HG03342 (cell line): ENCODE measurements around the gene SIRT3.
A peak's percentile ranks its signal among the peaks of the same experiment; 100 is the strongest.

Source experiments
- ATAC-seq: cut with Tn5 transposase; IDR thresholded peaks from one replicate; pipeline ENCODE4 v1.9.1; 2021; ENCODE audit warnings: mild to moderate bottlenecking, moderate library complexity; ENCODE audit not compliant: unreplicated experiment

Gene SIRT3

DNA sequence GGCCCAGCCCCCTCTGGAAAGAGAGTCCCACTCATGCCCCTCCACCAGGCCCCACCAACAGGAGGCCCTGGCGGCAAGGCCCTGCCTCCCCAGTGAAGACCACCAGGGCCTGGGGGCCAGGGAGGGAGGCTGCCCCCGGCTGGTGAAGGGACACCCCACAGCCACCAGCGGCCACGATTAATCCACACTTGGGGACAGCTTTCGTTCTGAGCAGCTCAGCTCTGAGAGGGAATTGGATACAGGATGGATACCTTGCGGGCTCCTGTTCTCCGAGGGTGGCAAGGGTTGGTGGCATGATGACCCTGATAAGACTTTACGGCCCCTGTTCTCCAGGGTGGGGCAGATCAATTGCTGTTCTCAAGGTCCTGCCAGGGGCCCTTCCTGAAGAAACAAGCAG lies 35.2 kb upstream of the SIRT3 start:
- ATAC-seq = no peak

GRCh38 chr11:270451-271318 lies 34.5 kb upstream of the SIRT3 start:
- no peak for ATAC-seq

- ATAC-seq = peak; percentile 61
These were observed 33.2 kb upstream of the SIRT3 start for GRCh38 chr11:269146-269890.

DNA sequence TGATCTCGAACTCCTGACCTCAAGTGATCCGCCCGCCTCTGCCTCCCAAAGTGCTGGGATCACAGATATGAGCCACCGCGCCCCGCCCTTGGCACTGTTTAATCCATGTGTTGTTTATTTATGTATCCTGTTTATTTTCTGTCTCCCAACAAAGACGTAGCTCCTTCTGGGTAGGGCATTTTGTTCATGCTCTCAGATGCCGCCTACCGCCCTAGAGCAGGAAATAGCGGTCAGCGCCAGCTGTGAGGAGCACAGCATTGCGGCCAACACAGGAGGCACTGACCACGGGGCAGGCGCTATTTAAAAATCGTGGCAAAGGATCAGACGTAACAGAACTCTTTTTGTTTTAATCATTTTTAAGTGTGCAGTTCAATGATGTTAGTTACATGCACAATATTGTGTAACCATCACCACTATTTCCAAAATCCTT lies 32.6 kb upstream of the SIRT3 start:
- peak; percentile 35 for ATAC-seq

DNA sequence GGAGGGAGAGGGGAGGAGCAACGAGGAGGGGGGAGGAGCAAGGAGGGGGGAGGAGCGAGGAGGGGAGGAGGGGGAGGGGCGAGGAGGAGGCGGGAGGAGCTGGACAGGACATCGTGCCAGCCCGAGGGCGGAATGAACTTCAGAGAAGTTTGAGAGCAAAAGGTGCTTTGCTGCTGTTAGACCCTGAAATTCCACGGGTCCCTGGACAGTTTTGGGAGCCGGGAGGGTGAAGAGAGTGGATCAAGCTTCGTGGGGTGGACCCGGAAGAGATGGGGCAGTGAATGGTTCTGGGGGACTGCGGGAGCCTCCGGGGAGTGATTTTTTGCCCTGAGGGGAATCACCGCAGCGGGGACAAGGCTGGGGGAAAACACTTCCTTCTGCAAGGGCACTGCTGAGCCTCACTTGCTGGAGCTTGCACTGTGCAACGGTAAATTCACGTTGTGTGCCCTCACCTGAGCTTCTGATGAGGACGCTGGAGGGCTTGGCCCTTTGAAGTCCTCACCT lies 31.4 kb upstream of the SIRT3 start:
- ATAC-seq = no peak

DNA sequence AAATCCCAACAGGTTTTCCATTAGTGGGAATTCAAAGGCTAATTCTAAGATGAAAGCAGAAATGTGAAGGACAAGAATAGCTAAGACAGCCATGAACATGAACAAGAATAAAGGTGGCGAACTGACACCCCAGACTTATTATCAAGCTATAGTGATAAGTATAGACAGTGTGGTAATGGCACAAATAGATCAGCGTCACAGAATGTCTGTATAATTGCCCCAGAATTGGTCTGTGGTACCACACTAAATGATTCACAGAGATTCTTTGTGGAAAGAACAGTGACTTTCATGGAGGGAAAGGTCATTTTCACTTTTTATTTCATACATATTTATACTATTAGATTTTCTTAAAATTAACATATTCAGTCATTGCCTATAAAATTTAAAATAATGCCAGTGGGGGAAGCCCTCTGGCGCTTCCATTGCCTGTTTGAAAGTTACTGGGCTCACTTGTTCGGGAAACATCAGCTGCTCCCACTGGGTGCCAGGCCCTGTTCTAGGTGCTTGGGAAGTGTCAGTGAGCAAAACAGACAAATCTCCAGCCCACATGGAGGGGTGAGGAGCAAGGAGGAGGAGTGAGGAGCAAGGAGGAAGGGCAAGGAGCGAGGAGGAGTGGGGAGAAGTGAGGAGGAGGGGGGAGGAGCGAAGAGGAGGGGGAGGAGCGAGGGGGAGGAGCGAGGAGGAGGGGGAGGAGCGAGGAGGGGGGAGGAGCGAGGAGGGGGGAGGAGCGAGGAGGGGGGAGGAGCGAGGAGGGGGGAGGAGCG lies 30.7 kb upstream of the SIRT3 start:
- no peak for ATAC-seq

GRCh38 chr11:261624-262023 lies 25.5 kb upstream of the SIRT3 start:
- ATAC-seq = no peak

DNA sequence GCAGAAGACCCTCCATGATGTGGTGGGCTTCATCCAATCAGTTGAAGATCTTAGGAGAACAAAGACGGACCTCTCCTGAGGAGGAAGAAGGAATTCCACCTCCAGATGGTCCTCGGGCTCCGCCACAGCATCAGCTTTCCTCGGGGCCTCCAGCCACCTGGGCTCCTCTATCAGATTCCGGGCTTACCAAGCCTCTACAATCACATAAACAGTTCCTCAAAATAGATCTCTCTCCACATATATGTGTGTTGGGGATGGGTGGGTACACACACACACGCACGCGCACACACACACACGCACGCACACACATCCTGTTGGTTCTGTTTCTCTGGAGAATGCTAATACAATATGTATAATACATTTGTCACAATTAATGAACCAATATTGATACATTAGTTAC lies 23.3 kb upstream of the SIRT3 start:
- no peak for ATAC-seq

DNA sequence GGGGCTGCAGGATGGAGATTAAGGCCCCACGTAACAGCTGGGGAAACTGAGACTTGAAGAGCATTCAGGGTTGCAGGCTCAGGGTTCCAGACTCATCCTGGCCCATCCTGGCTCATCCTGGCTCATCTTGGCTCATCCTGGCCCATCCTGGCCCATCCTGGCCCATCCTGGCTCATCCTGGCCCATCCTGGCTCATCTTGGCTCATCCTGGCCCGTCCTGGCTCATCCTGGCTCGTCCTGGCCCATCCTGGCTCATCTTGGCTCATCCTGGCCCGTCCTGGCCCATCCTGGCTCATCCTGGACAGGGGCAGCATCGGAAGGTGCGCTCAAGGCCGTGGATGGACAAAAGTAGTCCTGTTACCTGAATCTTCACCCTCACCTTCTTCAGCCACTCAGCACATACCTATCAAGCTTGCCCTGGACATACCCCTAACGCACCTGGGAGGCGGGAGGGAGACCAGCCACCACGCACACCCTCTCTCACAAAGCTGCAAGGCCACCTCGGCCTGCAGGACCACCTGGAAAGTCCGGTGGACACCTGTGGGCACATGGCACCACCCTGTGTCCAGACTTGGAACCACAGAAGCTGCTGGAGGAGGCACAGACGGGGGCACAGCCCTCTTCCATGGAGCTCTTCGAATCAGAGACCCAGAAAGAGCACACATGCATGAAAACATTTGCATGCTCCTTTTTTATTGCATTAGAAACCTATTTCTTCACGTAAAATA lies 21.8 kb upstream of the SIRT3 start:
- ATAC-seq = no peak

- no peak for ATAC-seq
These were observed 21.0 kb upstream of the SIRT3 start for GRCh38 chr11:256952-257737.

- no peak for ATAC-seq
These were observed 19.7 kb upstream of the SIRT3 start for GRCh38 chr11:255816-256215.

DNA sequence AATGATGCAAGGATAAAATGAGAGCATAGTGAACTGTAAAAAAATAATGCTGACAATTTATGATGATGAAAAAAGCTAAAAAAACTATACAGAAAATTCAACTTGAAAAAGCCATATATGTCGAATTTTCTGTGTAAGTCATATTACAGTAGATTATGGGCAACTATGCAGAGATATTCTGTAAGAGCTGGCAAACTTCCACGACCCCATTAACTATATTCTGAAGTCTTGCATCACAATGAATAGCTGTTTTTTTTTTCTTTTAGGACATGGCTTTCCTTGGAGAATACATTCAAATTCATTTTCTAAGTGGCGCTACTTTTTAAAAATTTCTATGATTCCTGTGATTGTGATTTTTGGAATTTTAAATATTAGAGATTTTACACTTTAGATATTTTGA lies 19.0 kb upstream of the SIRT3 start:
- no peak for ATAC-seq

DNA sequence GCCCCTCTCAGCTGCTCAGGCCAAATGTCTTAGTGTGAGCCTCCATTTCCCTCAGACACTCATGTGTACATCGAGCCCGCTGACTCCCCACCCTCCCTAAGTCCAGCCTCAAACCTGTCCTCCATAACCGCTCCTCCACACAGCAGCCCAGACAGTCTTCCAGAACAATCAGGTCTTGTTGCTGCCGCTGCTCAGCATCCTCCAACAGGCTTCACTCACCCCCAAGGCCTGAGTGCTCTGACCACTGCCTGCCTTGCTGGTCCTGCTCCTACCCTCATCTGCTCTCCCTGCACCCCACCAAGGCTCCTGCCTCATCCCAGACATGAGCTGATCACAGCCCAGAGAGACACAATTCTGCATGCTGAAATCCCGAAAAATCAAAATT lies 17.7 kb upstream of the SIRT3 start:
- no peak for ATAC-seq

- ATAC-seq = no peak
These were observed 17.2 kb upstream of the SIRT3 start for GRCh38 chr11:253160-253885.

DNA sequence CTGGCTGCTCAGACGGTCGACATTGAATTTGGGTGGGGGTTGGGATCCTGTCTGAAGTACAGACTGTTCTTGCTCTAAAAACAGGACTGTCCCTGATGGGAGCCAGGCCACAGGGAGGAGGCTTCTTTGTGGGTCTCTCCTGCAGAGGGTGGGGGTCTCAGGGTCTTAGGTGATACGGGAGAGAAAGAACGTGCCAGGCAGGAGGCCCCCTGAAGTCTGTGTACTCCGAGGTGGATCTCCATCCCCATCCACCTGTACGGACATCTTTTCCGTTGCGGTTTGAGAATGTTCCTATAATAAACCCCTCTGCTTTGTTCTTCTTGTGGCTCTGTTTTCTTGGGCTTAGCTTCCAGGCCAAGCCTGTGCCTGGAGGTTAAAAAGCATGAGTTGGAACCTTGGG lies 16.5 kb upstream of the SIRT3 start:
- no peak for ATAC-seq

DNA sequence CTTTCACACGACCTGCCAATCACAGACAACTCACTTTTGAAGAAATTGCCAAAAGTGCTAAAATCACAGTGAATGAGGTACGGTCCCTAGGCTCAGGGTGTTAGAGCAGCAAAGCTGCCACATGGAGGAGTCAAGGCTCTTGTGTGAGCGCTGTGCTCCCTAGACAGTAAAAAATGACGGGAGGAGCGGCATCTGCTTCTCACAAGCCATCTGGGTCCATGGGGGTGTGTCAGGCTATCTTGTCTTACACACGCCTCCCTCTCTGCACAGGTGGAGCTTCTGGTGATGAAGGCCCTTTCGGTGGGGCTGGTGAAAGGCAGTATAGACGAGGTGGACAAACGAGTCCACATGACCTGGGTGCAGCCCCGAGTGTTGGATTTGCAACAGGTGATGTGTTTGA lies 15.4 kb upstream of the SIRT3 start:
- ATAC-seq = no peak

DNA sequence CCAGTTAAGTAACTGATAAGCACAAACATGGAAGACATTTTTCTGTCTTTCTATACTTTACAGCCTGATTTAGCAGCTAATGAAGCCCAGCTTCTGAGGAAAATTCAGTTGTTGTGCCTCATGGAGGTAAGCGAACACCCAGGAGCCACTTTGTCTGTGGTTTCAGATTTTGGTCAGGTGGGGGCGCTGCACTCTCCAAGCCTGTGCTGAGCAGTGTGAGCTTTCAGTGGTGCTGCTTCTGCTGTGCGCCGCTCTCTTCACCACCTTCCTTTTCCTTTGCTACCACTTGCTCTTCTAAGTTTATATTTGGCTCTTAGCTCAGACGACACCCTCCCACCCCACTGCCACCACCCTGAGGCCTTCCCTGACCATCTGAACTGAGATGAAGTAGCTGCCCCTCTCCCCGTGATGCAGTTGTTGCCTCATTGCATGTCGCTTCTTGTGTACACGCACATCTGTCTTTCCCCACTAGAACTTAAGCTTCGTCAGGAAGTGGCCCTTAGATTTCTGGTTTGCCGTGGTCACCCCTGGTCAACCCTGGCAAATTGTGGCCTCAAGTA lies 14.7 kb upstream of the SIRT3 start:
- no peak for ATAC-seq

- ATAC-seq = no peak
These were observed 14.1 kb upstream of the SIRT3 start for GRCh38 chr11:250274-250673.

- no peak for ATAC-seq
These were observed 12.9 kb upstream of the SIRT3 start for GRCh38 chr11:249062-249461.
